Stomach (tissue), 9 donors: ENCODE results near the gene MARCHF9. TPM values are rescaled to one million over a fixed set of nuclear protein-coding genes. Genes with fewer than 3 reads are reported as not detected.

ENCODE experiments used
- DNase-seq, 2 donors: peaks; one replicate each; pipeline versions ENCODE4 v3.0.0 to v3.0.0-alpha.2; 2013 to 2019
- H3K27ac ChIP-seq, 5 donors: fragments of 200-600 bp in 4 of 5; sonication (generic) in 4 of 5; one replicate each; pipeline ENCODE4 v1.5.1; 2013 to 2019; ENCODE audit warnings: mild to moderate bottlenecking in 1 of 5, moderate library complexity in 1 of 5
- H3K27me3 ChIP-seq, 3 donors: fragments of 200-600 bp; sonication (generic); one replicate each; pipeline ENCODE4 v1.5.1; 2017 to 2019; ENCODE audit warnings: mixed run types in 1 of 3
- H3K36me3 ChIP-seq, 4 donors: fragments of 200-600 bp; sonication (generic); 1 replicate in 3 of 4; 2 replicates in 1 of 4; pipeline ENCODE4 v1.5.1; 2016 to 2019
- H3K4me1 ChIP-seq, 4 donors: fragments of 200-600 bp; sonication (generic); one replicate each; pipeline ENCODE4 v1.5.1; 2016 to 2019
- H3K4me3 ChIP-seq, 4 donors: fragments of 200-600 bp; sonication (generic) in 3 of 4; one replicate each; pipeline ENCODE4 v1.5.1; 2016 to 2019; ENCODE audit warnings: mild to moderate bottlenecking in 1 of 4
- H3K9me3 ChIP-seq, 4 donors: fragments of 200-600 bp; sonication (generic); one replicate each; pipeline ENCODE4 v1.5.1; 2016 to 2019
- CTCF ChIP-seq, 7 experiments: fragments of 450-650 bp in 4 of 7; fragments of 200-600 bp in 3 of 7; sonication (generic) in 3 of 7; IDR thresholded peaks; one replicate each; pipeline ENCODE4 v1.5.1; 2016 to 2019; ENCODE audit warnings: antibody characterized with exemption in 7 of 7, control low read depth in 2 of 7, mild to moderate bottlenecking in 1 of 7
- EP300 ChIP-seq: sonication (generic); formaldehyde crosslinking; IDR thresholded peaks from one replicate; pipeline ENCODE4 v1.6.1; 2017; ENCODE audit warnings: antibody characterized with exemption
- POLR2A ChIP-seq, 4 donors: fragments of 450-650 bp; IDR thresholded peaks; one replicate each; pipeline ENCODE4 v1.6.1; 2016; ENCODE audit warnings: antibody characterized with exemption in 4 of 4, control low read depth in 2 of 4, mild to moderate bottlenecking in 1 of 4, moderate library complexity in 1 of 4
- POLR2AphosphoS5 ChIP-seq, 3 donors: sonication (generic); formaldehyde crosslinking; IDR thresholded peaks; one replicate each; pipeline ENCODE4 v1.6.1; 2016; ENCODE audit warnings: antibody characterized with exemption in 3 of 3
- WGBS, 5 donors: extraction: QIAGEN DNeasy Blood & Tissue Kit in 3 of 5; methylation state at CpG; one replicate each; pipeline versions ENCODE4 v1.1.5 to v1.1.7; 2013 to 2018; 5-methylcytosine and 5-hydroxymethylcytosine counted together
- intact Hi-C: fragments of 100-400 bp; cut with DNase I; formaldehyde crosslinking; loops from one replicate; pipeline ENCODE4 v1.15.1; 2023; ENCODE audit warnings: low total_unique reads
- polyA plus RNA-seq, 3 donors: library from polyadenylated mRNA; stranded (reverse); fragments of 200-250 nt; gene quantifications; one replicate each; pipeline ENCODE4 v1.2.3, GENCODE V29; 2013
- total RNA-seq, 5 donors: library from RNA; depleted of rRNA; stranded (reverse); fragments of >200 nt; gene quantifications; one replicate each; pipeline versions ENCODE4 v1.1.0 to v1.2.3, GENCODE V29; 2014 to 2016
- donor health status: healthy with polysubstance abuse.
- donor health status: Bipolar disorder and iron deficiency.
- donor health status: healthy.

Gene MARCHF9
- total and polyA plus RNA-seq, 8 donors, result 1.0 to 16.0 (median 8.8) TPM

GRCh38 chr12:57756406-57757341 is 1.8 kb downstream of the MARCHF9 start:
- Histone ChIP-seq H3K27me3 (peaks cover 0 to 12% (median 0%) of the 10 kb centered on the region in 3 donors), H3K4me1 (peaks cover 18 to 38% (median 35%) of the 10 kb centered on the region in 4 donors), H3K9me3 (no peaks in the 10 kb centered on the region), H3K36me3 (peaks cover 7 to 20% (median 19%) of the 10 kb centered on the region in 4 donors), H3K4me3 (peak overlapping the region; percentile 66 to 88 (median 78)), H3K27ac (peak overlapping the region in 2 of 5 donors; percentile 82 to 83)
- 34 to 53% (median 38%) methylated on average over 21 to 22 of the region's 22 CpGs for WGBS, 5 donors
- intact Hi-C loops, result no loop called here
- TF ChIP-seq CTCF (IDR thresholded peaks at IDR 0.05) (peak in 5 of 7 experiments; percentile 30 to 67 (median 58)), POLR2A (IDR thresholded peaks at IDR 0.05) (no peak)
- DNase-seq, result peak; percentile 59 to 80

- WGBS, 5 donors, result 87 to 94% (median 93%) methylated on average over 4 of the region's 4 CpGs
- intact Hi-C loops, result no loop called here
- H3K36me3 ChIP-seq, result peaks cover 7 to 20% (median 19%) of the 10 kb centered on the region in 4 donors
Measured at GRCh38 chr12:57757771-57758170, 2.9 kb downstream of the MARCHF9 start.

GRCh38 chr12:57758552-57759359 is 3.9 kb downstream of the MARCHF9 start:
- intact Hi-C loops, result no loop called here
- H3K4me1 ChIP-seq, result peaks cover 11 to 25% (median 23%) of the 10 kb centered on the region in 4 donors
- H3K27me3 ChIP-seq, result peaks cover 0 to 33% (median 0%) of the 10 kb centered on the region in 3 donors
- no peak for TF ChIP-seq POLR2A (IDR thresholded peaks at IDR 0.05)
- no peak for TF ChIP-seq POLR2AphosphoS5 (IDR thresholded peaks at IDR 0.05)
- TF ChIP-seq EP300, result no peak
- TF ChIP-seq CTCF (IDR thresholded peaks at IDR 0.05), result no peak
- no peaks in the 10 kb centered on the region for H3K9me3 ChIP-seq
- 92 to 93% (median 93%) methylated on average over 21 to 25 of the region's 25 CpGs for WGBS, 5 donors
- peaks cover 7 to 20% (median 19%) of the 10 kb centered on the region in 4 donors for H3K36me3 ChIP-seq
- H3K27ac ChIP-seq, result no peak overlapping the region
- no peak overlapping the region for H3K4me3 ChIP-seq
- no peak for DNase-seq

More at GRCh38 chr12:57757771-57758170, 2.9 kb downstream of the MARCHF9 start:
- no peak for DNase-seq
- H3K27me3 ChIP-seq, result peaks cover 0 to 23% (median 0%) of the 10 kb centered on the region in 3 donors
- TF ChIP-seq POLR2AphosphoS5 (IDR thresholded peaks at IDR 0.05) (no peak), CTCF (IDR thresholded peaks at IDR 0.05) (no peak), EP300 (no peak), POLR2A (IDR thresholded peaks at IDR 0.05) (no peak)
- peaks cover 15 to 34% (median 30%) of the 10 kb centered on the region in 4 donors for H3K4me1 ChIP-seq
- no peak overlapping the region for H3K4me3 ChIP-seq
- H3K9me3 ChIP-seq, result no peaks in the 10 kb centered on the region
- no peak overlapping the region for H3K27ac ChIP-seq

GRCh38 chr12:57759360-57759980 is 4.6 kb downstream of the MARCHF9 start:
- peaks cover 7 to 20% (median 19%) of the 10 kb centered on the region in 4 donors for H3K36me3 ChIP-seq
- intact Hi-C loops, result no loop called here
- peaks cover 0 to 40% (median 6%) of the 10 kb centered on the region in 3 donors for H3K27me3 ChIP-seq
- H3K4me3 ChIP-seq, result no peak overlapping the region
- H3K27ac ChIP-seq, result no peak overlapping the region
- H3K9me3 ChIP-seq, result no peaks in the 10 kb centered on the region
- TF ChIP-seq EP300 (no peak), POLR2AphosphoS5 (IDR thresholded peaks at IDR 0.05) (no peak), POLR2A (IDR thresholded peaks at IDR 0.05) (no peak), CTCF (IDR thresholded peaks at IDR 0.05) (peak in 3 of 7 experiments; percentile 11 to 42 (median 28))
- WGBS, 5 donors, result 30 to 44% (median 33%) methylated on average over 3 of the region's 3 CpGs
- DNase-seq, result peak in 1 of 2 donors; percentile 71
- H3K4me1 ChIP-seq, result peaks cover 12 to 23% (median 21%) of the 10 kb centered on the region in 4 donors
